HG03280 (cell line): ENCODE results near the gene WDR86.

Source experiments
- ATAC-seq: cut with Tn5 transposase; IDR thresholded peaks from one replicate; pipeline ENCODE4 v1.9.1; 2021; ENCODE audit warnings: mild to moderate bottlenecking, moderate library complexity; ENCODE audit not compliant: unreplicated experiment

Gene WDR86

DNA sequence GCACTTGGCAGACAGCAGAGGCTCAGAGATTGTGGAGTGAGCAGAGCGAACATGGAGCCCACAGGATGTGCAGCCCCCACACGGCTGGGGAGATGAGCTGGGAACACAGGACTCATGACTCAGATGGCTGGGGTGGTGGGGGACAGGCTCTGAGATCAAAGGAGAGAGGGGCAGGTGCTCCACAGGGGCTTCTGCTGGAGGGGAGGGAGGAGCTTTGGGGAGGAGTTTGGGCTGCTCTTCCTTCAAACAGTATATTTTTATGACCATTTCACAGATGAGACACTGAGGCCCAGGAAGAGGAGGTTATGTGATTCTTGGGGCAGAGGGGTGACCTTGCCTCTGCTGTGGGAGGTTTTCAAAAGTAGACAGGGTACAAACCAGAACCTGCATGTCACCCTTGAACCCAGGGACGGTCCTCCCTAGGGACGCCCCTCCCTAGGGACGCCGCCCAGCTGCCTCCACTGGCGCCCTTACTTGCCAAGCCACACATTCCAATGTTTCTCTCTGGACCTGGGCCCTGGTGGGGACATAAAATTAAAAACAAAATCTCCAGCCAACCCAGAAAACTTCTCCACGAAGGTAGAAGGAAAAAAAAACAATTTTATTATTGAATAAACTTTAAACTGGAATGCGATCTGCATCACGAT, 31.1 kb upstream of the WDR86 start:
- no peak for ATAC-seq

DNA sequence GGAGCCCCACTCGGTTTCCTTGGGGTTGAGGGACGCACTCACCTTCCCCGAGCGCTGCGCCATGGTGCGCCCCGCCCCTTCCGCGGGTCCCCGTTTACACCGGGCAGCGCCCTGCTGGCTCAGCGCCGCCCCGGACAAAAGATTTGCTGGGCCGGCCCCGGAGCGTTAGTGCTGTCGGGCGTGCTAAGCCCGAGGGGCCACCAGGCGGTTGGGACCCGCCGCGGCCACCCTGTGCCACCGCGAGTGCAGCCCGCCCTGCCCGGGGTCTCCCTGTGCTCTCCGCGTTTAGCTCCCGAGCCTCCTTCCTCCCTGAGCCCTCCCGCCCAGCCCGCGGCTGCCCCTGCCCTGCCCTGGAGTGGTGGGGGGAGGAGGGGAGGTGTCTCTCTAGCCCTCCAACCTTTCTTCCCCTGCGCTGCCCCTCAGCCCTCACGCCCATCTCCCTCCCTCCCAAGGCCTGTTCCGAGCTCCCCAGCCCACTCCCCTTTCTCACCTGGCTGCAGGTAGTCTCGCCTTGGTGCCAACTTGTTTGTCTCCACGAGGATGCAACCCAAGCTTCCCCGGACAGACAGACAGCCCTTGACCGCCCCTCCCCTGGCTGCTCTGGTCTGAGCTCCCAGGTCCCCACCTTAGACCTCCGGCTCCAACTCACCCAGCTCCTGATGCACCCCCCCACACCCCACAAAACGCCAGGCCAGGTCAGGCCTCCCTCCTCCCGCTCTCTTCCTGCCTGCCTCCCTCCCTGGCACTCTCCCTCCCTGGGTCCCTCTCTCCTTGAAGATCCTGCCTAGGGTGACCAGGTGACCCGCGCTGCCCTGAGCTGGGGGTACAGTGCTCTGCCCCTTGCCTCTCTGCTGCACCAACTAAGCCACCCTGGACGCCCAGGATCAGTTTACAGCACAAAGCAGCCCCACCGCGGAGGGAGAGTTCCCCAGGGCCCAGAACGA, 30.3 kb upstream of the WDR86 start, which contains the start of gene CRYGN:
CRYGN (minus strand) TSS at position 287 of the 944 bp plus-strand sequence; CDS start at position 63, 224 bp downstream.
- no peak for ATAC-seq

DNA sequence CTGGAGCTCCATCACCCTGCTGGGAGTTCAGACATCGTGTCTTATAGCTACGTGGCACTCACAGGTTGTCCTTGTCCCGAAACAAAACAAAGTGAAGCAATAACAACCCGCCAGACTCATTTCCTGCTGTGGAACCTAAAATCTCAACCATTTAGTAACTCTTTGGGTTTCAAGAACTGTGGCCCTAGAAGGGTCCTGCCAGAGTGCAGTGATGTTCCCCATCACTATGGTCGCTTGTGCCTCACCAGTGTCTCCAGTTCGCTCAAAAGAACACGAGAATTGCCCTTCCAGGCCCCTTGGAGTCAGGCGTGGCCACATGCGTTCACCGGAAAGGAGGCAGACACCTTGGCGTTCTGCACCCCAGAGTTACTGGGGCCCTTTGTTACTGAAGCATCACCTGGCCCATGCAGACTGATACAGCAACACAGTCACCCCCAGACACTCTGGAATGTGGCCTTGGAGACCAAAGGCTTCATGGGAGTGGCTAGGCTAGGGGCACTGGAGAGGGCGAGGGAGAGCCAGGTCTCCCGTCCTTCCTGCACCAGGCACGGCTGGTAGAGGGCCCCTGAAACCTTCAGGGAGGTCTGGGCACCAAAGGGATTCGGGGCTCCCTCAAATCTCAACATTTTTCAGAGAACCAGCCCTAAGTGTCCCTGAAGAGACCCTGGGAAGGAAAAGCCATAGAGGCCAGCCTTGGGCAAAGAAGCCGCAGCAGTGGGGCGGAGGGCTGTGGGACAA, 29.2 kb upstream of the WDR86 start:
- no peak for ATAC-seq

DNA sequence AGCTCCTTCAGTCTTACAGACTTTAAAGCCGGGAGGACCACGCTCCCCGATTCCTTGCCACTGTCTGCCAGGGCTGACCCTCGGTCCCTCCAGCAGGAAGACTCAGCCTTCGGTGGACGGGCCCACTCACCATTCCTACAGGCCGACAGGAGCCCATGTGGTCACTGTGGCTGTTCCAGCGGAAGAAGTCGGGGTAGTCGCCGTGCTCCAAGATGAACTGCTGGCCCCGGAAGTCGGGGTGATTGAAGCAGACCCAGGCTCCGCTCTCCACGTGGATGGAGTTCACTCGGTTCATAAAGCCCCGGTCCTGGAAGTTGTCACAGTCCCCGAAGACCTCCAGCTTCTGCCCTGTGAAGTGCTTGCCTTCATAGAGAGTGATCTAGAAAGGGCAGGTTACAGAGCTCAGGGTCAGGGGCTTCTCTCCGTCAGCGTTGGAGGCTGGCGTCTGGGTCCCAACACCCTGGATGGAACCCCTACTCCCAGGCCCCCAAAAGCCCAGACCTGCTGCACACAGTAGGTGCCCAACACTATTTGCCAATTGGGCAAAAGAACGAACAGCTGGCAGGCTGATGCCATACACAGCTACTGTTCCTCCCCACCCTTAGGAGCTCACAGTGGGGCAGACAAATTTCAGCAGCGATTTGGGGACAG, 28.2 kb upstream of the WDR86 start:
- no peak for ATAC-seq

DNA sequence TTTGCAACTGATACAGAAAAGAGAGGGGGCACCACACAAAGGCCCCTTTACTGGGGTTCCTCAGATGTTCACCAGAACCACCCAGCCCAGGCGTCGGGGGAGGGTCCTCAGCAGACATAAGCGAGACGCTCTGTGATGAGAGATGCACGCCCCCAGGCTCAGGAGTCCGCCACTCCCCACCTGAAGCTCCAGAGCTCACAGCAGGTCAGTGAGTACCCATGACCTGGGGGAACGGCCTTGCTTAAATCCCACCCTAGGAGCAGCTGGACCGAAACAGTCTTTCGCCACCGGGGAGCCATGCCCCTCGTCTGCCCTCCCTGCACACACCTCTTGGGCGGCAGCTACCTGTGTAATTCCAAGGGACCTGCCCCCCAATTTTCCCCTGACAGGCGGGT, 27.3 kb upstream of the WDR86 start:
- no peak for ATAC-seq

DNA sequence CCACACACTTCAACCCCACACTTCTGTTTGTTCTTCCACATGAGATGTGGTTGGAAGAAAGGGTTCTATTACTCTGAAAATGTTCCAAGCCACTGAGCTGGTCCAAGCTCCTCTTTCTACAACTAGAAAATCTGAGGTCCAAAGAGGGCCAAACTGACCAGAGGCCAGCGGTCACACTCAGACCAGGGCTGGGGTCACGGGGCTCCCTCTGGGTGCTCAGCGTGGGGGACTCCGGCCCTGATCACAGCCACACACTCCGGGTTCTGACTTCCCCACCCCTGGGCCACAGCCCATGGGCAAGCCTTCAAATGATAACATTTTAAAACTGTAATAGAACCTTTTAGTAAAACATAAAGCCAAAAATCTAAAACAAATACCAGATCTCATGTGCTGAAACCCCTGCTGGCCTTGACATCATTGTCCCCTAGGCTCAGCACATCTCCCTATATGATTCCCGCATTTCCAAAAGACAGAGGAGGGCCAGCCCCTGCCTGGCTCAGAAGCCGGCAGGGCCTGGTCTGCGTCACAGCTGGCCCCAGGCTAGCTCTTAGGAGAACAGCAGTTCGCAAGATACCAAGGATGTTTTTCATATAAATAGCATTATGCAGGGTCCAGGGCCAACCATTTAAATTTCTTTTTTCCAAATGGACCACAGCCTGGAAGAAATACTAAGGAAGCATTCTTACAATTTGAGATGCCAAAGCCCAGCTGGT, 26.8 kb upstream of the WDR86 start:
- no peak for ATAC-seq

DNA sequence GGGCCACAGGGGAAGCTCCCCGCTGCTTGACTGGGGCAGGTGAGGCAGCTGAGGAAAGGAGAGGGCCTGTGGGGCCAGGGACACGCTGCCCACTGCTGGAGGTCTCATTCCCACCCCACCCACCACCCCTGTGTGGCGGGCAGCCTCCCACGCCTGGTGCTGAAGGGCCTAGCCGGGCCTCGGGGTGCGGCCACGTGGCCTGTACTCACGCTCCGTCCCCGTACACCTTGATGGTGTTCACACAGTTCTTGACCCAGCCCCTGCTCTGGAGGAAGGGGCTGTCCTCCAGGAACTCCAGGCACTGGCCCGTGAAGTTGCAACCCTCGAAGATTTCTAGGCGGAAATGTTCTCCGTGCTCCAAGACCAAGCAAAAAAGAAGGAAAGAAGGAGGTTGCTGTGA, 26.1 kb upstream of the WDR86 start:
- ATAC-seq, result no peak

DNA sequence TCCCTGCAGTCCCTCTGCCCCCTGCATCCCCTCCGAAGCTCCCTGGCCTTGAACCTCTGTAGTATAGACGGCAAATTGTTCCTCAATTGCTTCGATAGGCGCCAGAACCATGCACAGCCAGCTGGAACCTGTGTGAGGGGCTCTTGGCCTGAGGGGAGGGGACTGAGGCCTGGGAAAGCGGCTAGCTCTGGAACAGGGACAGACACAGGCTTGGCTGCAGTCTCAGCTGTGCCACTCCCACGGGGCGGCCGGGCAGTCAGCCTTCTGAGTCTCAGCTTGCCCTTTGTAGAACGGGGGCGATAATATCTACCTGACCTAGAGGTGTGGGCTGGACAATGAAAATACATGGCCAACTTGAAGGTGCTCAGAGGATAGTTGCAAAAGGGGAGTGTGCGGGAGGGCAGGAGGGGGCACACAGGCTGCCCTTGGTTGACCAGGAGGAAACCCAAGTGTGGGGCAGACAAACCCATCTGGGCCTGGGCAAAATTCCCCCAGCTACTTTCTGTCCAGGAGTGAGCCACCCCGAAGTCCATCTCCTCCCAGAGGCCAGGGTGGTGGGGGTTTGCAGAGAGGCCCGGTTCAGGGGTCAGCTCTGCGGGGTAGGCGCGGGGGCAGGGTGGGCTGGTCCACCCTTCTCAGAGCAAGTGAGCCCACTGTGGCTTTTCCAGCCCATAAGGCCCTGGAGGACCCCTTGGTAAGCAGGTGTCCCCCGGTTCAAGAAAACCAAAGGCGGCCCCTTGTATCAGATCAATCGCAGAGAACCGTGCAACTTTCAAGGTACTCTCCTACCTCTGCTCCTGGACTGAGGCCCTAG, 25.5 kb upstream of the WDR86 start:
- no peak for ATAC-seq

DNA sequence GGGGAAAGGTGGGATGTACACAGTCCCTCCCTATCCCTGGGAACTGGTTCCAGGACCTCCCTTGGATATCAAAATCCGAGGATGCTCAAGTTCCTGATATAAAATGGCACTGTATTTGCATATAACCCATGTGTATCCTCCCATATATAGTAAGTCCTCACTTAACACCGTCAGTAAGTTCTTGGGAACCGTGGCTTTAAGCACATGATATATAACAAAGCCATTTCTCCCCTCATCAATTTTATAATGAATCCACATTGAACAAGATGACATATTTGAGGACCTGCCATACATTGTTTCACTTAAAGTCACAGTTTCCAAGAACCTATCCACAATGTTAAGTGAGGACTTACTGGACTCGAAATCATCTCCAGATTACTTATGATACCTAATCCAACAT, 24.7 kb upstream of the WDR86 start:
- ATAC-seq, result no peak

DNA sequence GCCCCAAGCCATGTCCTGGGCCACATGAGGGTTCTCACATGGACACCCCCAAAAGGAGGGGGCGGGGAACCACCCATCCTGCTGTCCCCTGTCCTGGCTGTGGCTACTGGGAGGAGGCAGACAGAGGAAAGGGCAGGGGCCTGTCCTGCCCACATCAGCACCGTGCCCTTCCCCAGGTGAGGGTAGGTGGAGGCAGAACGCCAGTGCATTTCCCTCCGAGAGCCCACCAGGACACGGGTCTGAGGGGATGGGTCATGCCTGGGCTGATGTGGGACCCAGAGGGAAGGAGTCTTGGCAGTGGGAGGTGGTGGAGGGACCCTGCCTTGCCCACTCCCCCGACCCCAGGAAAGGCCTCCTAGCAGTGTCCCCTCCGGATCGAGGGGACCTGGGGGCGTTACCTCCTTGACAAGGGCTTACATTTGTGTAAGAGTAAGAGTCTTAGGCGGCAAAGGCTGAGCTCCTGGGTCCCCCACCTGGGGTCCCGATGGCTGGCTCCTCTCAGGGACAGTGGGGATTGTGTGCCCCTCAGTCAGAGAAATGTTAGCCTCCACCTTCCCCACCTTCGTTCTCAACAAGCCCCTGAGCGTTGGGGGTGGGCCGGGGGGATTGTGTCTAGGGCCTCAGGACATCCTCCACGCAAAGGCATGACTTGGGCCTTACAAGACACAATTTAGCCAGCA, 24.0 kb upstream of the WDR86 start:
- ATAC-seq, result no peak

DNA sequence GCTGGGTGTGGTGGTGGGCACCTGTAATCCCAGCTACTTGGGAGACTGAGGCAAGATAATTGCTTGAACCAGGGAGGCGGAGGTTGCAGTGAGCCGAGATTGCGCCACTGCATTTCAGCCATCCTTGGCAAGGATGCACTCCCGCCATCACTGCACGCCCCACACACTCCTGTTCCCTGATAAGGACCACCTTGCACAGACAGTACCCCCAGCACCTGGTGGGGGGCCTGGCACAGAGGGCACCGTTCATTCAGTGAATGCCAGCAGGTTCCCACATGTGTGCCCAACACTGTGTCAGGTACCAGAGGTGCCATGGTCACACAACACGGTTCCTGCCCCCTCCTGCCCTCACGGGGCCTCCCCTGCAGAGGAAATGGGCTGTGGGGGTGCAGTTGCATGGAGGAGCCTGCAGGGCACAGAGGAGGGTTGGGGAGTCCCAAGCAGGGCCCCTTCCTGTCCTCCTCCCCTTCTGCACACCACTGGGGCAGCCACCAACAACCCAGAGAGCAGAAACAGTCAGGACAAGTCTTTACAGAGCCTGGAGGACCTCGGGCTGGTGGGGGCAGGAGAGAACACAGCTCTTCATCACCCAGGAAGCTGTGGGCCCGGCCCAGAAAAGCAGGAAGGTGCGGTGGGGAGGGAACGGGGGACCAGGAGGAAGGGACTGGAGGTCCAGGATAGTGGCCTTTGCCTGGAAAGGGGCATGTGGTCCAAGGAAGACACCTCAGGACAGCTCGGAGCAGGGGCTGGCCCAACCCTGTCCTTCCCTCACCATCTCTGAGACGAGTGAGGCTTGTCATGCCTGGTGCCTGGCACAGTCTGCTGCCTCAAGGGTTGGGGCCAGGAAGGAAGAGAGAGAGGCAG, 23.1 kb upstream of the WDR86 start:
- ATAC-seq, result peak; percentile 65

DNA sequence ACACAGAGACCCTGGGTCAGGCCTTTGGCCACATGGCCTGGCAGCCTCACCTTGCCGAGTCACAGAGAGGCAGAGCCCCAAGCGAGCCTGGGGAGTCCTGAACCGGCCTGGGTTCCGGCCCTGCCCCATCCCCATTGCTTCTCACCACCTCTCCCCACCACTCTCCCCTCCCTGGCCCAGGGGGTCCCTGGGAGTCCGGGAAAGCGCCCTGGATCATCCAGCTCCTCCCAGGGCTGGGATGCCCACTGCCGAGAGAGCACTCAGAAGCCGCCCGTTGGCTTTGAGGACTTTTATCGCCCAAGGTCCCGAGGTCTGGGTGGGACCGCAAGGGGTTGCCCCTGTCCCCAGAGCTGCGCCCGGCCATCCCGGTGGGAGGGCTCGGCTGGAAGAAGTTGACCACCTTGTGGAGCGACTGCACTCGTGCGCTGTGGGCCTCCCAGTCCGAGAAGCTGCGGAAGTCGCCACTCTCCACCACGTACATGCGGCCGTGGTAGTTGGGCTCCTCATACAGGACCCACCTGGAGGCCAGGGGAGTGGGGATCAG, 22.0 kb upstream of the WDR86 start:
- no peak for ATAC-seq

DNA sequence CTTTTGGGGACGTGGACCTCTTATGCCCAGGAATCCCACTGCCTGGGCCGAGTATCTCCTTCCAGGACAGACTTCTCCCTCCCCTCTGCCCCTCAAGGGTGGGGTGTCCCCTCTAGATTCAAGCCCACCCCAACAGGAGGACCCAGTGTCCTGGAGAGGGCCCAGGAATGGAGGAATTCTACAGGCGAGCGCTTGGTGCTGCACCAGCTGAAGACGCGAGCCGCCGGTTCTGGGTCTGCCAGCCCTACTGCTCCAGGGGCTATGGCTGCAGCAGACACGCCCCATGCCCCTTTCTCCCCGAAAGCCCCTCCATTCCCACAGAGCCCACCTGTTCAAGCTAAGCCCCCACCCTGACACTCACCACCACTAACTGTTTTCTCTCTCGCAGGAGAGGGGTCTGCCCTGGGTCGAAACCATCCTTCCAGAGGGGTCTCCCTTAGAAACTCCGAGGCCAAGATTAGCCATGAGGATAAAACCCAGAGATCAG, 21.5 kb upstream of the WDR86 start:
- no peak for ATAC-seq

DNA sequence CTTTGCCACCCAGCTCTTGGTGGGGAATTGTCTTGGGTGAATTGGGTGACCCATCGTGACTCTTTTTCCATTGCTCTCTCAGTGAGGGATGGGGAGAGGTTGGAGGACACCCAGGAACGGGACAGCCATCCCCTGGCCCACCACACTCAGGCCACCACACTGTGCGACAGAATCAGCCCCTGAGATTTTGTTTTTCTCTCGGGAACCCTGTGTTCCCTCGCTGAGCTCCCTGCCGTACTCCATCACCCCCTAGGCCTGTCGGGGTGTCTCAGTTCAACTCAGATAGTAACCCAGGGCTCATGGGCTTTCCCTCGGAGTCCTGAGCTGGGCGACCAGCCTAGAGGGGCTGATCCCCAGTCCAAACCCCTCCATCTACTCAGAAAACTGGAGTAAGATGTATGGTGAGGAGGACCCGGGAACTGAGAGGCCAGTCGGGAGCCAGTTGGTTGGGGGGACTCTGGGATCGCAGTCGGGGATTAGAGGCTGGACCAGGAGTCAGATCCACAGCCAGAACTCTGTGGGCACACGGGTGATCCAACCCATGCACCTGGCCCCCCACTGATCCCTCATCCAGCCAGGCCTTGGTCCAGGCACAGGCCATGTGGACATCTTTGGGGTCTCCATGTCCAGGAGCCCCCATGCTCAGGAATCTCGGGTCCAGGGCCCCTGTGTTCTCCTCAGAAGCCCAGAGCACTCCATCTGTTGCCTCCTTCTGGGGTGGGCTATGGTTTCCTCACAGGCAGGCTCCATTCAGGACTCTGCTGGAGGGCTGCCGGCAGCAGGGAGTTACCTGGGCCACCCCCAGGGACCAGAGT, 20.8 kb upstream of the WDR86 start:
- ATAC-seq, result no peak

DNA sequence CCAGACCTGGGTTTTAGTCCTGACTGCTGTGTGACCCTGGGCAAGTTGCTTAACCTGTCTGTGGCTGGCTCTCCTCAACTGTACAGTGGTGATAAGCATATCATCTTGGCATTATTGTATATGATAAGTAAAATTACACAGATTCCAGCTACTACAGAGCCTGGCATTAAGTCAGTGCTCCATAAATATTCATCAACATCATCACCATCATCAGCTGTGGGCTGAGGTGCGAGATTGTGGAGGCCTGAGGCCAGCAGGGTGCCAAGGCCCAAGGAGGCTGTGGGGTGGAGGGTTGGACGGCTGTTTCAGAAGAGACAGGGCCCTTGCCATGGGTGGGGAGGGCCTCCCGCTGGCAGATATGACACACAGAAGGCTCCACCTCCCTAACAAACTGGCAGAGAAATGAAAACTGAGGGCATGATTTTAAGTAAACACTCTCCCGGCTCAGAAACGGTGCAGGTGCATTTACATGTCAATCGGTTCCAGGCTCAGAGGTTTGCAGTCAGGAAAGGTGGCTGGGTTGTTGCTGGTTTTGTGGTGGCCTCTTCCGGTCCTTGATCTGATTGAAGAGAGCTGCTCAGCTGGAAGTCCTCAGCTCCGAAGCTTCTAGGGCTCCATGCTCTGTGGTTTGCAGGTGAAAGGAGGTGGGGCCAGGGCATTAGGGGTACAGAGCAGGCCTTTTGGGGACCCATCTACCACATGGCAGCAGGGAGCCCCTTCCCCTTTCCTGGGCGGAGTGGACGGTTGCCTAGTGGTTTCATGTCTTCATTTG, 19.9 kb upstream of the WDR86 start:
- no peak for ATAC-seq

DNA sequence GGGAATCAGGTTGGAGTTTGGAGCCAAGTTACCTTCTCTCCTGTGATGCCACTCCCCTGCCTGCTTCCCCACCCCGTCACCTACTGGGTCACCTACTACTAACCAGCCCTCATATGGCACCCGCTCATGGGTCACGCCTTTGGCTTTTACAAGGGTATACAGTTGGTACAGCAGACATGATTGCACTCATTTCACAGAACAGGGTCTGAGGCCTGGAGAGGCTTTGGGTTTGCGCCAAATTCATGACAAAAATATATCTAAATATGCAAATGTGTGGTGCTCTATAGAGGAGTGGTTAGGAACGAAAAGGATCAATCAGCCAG, 19.4 kb upstream of the WDR86 start:
- ATAC-seq, result no peak
